ELF-1 (cell line): ENCODE results near the gene CASP8.

Experiments used
- DNase-seq: peaks from one replicate; pipeline ENCODE4 v3.0.0-alpha.2; 2016; ENCODE audit warnings: low read depth, low spot score

Gene CASP8

DNA sequence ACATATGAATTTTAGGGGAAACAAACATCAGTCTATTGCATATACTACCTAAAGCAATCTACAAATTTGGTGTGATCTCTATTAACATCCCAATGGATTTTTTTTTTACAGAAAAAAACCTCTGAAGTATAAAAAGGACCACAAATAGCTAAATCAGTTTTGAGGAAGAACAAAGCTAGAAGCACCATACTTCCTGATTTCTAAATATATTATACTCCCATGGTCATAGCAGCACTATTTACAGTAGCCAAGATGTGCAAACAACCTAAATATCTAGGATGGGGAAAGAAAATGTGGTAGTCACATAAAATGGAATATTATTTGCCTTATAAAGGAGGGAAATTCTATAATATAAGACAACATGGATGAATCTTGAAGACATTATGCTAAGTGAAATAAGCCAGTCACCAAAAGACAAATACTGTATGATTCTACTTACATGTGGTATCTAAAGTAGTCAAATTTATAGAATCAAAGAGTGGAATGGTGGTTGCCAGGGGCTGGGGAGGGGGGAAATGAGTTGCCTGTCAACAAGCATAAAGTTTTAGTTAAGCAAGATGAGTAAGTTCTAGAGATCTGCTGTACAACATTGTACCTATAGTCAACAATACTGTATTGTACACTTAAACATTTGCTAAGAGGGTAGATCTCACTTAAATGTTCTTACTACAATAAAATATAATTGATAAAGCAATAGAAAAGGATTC, 17.6 kb upstream of the CASP8 start:
- DNase-seq, result no peak

DNA sequence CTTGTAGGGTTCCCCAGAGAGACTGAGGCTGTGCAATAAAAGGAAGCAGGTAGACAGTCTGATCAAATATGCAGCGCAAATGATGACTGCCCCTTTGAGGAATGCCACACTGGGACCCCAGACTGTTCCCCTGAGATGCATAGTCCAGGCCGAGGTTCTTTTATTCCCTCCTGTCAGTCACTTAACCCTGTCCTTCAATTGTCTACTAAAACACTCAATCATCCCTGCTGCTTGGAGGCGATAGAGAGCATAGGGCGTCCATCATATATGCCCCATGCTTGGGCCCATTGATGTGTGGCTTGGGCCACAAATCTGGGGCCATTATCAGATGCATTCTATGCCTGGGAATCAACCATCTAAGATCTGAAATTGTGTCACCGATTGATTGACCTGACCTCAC, 15.5 kb upstream of the CASP8 start:
- DNase-seq, result no peak

DNA sequence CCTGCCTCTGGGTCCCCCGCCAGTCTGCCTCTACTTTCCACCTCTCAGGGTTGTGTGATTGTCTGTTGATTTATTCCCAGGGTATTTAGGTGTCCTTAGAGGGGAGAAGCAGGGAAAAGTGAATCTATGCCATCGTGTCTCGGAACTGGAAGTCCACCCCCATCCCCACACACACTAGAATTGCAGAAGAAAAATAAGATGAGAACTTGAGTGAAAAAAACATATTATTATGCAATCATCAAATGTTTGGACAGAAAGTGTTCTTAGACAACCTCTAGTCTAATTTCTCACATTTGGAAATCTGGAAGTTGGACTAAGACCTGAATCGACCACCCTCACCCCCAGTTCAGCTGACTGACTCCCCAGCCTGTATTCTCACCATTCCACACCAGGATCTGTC, 14.1 kb upstream of the CASP8 start:
- no peak for DNase-seq

DNA sequence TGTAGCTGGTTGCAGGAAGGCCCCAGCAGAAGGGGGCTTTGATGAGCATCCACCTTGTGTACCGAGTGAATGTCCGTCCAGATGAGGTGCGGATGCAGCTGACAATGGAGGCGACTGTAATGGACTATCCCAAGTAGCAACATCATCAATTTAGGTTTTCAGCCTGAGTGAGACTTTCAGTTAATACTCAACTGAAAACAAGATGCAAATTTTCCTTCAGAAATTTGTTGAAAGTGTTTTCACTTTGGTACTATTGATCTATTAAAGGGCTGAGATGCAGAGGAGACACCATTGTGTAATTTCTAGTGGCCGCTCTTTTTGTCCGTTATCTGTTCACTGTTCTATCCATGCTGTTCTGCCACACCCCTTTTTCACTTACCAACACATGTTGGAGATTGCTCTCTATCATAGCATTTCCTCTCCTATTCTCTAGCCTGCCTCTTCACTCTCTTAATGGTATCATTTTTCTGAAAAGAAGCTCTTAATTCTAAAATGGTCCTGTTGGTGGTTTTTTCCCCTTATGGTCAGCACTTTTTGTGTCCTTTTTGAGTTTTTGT, 12.0 kb upstream of the CASP8 start:
- DNase-seq, result no peak

DNA sequence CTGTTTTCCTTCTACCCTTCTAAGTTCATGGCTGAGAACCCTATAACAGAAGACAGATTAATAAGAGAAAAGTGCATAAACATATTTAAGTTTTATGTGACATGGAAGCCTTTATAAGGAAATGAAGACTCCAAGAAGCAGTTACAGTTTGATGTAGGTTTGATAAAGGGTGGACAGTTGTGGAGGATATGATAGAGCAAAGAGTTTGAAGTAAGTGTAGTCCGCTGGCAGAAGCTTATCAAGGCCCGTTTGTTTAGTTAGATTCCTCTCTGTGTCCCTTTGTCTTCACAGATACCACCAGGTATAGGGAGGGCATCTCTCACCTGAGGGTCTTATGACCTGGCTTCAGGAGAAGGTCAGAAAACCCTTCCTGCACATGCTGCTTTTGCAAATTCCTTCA, 10.4 kb upstream of the CASP8 start:
- DNase-seq, result no peak

DNA sequence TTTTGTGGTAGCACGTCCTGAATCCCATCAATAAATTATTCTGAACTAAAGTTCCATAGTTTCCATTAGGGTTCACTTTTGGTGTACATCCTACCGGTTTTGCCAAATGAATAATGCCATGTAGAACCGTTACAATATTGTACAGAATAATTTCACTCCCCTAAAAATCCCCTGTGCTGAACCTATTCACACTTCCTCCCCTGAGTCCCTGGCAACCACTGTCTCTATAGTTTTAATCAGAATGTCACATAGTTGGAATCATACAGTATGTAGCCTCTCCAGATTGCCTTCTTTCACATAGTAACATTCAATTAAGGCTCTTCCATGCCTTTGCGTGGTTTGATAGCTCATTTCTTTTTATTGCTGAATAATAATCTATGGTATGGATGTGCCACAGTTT, 9.6 kb upstream of the CASP8 start:
- DNase-seq, result no peak

DNA sequence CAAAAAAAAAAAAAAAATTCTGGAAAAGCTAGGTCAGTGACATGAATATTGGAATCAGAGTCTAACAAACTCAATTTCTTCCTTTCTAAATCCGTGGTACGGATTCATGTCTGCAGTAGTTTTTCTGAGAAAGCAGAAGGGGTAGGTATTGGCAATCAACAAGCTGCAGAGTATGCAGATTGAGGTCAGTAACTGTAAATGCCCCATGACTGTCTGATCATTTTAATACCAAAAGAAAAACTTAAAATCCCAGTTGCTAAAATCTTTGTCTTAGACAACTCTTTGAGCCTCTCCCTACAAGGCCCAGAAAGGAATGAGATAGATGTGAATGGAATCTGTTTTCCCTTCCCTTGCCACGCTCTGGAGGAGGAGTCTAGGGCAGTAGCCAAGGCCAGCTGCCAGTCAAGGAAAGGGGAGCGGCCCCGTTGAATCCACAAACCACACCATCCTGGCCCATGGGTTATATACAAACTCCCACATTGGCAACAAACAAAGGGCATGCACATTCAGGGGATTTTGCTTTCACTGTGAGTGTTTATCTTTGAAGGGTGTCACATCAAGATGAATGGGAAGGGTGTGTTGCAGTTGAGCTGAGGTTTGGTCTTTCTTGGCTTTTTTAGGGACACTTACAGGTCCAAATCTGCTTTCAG, 6.1 kb upstream of the CASP8 start:
- peak; percentile 80 for DNase-seq

DNA sequence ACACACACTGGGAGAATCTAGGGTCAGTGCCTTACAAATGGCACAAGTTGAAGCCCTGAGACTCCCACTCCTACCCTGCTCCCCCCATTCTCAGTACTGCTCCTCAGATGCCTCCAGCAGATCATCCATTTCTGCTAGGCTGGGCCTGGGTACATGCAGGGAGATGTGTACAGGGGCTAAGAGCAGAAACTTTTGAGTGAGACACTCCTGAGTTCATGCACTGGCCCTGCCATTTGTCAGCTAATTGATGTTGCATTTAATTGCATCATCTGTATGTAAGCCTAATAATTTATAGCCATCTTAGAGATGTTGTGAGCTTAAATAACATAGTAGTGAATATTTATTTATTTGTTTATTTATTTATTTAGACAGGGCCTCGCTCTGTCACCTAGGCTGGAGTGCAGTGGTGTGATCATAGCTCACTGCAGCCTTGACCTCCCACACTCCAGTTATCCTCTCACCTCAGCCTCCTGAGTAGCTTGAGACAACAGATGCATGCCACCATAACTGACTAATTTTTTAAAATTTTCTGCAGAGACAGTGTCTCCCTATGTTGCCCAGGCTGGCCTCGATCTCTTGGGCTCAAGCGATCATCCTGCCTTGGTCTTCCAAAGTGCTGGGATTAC, 4.8 kb upstream of the CASP8 start:
- DNase-seq, result no peak

DNA sequence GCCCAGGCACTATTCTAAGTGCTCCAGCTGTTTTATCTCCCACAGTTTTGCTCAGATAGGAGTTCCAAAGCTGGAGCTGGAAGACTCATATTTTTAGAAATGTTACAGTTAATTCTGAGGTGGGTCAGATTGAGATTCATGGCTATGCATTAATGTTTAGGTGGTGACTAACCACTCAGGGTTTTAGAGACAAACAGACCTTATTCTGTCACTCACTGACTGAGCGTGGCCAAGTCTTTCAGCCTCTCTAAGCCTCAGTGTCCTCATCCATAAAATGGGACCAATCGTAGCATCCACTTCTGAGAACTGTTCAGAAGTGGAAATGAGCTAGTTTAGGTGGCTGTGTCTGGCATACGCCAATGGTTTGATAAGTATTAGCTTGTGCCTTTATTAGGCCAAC, 4.3 kb upstream of the CASP8 start:
- DNase-seq, result no peak

DNA sequence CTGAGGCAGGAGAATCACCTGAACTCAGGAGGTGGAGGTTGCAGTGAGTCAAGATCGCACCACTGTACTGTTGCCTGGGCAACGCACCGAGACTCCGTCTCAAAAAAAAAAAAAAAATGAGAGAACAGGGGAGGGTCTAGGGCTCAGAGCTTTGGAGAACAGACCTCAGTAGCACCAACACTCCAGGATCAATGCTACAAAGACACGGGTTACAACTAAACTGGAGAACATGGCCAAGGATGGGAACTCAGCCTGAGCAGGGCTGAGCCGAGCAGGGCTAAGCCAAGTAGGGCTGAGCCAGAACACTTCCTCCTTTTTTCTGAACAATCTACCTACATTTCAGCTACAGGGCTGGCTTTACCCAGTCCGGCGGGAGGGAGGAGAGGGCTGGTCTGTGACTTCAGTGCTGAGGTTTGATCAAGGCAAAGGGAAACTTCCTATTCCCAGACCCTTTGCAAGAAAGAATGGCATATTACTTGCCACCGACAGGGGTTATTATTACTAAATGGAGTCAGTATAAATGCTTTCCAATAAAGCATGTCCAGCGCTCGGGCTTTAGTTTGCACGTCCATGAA, 2.9 kb upstream of the CASP8 start:
- peak; percentile 56 for DNase-seq

DNA sequence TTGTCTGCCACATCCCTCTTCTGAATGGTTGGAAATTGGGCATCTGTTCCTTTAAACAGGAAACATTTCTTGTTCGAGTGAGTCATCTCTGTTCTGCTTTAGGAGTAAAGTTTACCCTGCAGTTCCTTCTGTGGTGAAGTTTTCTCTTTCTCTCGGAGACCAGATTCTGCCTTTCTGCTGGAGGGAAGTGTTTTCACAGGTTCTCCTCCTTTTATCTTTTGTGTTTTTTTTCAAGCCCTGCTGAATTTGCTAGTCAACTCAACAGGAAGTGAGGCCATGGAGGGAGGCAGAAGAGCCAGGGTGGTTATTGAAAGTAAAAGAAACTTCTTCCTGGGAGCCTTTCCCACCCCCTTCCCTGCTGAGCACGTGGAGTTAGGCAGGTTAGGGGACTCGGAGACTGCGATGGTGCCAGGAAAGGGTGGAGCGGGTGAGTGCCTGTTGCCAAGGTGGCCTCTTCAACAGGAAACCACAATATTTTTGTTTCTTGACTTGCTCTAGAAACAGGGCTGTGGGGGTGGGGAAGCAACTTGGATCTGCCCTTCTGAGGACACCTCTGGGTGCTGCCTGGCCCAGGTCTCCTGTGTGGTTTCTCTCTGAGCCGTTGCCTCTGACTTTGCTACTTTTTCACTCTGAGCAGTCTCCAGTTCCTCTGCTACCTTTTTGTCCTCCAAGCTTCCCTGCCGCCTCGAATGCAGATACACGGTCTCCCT, 2.2 kb upstream of the CASP8 start:
- DNase-seq, result peak; percentile 65

DNA sequence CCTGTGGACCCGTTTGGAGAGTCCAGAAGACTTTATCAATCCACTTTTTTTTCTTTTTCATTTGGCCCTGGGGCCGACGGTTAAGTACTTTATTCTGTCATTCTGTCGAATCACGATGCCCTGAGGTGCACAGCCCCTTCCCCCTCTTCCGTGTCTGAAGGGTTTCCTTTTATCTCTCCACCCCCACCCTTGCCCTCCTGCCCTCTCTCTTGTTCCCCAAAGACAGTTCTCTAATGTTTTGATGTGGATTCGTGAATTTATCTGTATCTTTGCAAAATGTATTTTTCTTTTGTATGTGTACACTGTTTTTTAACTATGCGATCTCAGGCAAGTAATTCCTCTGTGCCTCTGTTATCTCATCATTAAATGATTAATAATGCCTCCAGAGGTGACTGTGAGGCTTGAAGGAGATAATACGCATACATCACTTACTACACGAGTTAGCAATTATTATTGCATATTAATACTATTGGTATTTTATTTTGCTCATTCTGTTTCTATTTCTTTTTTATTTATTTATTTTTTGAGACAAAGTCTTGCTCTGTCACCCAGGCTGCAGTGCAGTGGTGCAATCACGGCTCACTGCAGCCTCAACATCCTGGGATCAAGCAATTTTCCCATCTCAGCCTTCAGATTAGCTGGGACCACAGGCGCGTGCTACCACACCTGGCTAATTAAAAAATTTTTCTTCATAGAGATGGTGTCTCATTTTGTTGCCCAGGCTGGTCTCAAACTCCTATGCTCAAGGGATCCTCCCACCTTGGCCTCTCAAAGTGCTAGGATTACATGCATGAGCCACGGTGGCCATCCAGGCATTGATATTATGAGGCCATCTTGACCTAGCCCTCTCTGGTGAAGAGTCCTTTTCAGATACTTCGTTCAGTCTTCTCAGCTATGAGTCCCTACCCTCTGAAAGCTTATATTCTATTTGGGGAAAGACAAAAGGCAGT, 1.4 kb upstream of the CASP8 start:
- DNase-seq, result no peak

DNA sequence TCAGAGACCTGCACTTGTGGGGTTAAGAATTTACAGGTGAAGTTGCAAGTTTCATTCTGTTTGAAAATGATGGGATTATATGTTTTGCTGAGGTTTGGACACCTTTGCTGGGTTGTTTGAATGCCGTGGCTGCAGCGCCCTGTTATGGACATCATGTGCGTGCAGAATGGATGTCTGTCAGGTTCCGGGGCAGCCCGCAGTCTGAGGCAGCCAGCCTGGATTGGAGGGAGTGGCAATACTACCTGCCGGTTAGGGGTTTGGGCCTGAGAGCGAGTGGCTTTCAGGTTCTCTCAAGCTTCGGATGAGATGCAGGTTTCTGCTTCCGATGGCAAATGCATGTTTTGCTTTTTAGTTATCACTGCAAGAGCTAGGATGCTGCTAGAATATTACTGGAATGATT, 1.1 kb downstream of the CASP8 start:
- no peak for DNase-seq

DNA sequence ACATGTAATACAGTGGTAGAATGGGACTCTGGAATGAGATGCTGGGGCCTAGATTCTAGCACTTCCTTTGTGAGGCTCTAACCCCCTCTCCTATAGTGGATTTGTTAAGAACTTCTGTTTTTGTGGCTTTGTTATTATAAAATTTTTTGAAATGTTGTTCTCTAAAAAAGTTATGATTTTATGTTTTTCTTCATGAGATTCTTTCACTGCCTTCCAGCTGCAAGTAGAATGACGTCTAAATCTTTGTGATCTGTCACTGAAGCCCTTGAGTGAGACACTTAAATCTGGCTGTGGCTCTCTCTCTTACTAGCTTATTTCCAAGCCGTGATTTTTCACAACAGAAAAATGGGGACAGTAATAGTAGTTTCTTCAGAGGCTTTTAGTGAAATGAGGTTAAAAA, 1.6 kb downstream of the CASP8 start:
- no peak for DNase-seq

DNA sequence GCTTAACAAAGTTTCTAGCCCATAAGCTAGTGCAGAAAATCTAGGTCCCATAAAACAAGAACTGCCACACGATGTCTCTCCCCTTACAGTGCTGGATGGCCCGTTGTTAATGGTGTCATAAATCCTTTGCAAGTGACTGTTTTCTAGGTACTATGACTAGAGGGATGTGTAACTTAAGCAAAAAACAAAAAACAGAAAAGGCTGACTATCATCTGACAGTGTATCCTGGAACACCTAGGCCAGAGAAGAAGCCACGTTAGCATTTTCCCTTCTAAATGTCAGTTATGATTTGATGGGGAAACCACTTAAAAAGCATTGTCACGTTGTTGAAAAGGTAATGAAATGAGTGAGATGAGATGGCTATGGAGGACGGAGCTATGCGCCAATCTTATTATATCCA, 2.4 kb downstream of the CASP8 start:
- DNase-seq, result no peak

DNA sequence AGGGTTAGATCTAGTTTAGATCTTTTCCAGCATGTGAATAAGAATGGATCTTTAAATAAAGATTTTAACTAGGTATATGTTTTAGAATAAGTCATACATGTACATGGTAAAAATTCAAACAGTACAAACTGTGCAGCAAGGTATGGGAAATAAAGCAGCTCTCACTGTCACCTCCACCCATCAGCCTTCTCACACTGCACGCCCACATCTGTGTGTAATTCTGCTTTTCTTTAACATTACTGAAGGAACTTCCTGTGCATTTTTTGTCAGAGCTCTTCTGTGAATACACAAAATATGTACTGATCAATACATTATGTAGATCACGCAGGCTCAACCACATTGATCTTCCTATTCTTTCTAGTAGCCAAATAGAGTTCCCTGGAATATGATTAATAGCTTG, 3.4 kb downstream of the CASP8 start:
- DNase-seq, result no peak

DNA sequence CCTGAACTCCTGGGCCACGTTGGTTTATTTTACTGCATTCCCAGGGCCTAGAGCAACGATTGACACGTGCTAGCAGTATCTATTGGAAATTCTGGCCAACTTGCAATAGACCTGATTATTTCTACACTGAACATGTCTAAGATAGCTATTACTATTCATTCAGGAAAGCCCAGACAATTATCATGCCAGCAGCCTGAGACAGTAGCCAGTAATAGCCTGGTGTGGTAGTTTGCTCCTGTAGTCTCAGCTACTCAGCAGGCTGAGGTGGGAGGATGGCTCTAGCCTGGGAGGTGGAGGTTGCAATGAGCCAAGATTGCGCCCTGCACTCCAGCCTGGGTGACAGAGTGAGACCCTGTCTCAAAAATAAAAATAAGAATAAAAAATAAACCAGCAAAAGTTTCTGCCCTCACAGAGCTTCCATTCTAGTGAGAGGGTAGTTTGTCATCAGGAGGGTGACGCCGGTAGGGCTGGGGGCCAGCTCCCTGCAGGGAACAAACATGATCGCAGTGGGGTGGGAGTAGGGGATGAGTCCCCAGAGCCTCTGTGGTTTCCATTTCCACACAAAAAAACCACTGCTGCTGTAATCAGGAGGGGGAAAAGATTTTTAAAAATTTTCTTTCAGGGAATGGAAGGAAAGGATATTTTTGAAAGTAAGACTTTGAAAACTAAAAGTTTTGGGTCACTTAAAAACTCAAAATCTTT, 4.3 kb downstream of the CASP8 start:
- DNase-seq, result no peak

DNA sequence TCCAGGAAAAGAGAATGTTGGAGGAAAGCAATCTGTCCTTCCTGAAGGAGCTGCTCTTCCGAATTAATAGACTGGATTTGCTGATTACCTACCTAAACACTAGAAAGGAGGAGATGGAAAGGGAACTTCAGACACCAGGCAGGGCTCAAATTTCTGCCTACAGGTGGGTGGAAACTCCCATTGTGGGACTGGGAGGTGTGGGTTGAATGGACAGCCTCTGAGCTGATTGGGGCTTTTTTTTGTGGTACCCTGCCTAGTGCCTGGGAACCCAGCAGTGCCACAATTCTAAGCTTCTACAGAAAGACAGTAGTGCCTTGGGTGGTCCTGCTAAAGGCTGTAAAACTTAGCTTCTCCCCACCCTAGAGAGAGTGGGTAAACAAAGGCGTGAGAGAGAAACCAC, 6.3 kb downstream of the CASP8 start:
- DNase-seq, result no peak

DNA sequence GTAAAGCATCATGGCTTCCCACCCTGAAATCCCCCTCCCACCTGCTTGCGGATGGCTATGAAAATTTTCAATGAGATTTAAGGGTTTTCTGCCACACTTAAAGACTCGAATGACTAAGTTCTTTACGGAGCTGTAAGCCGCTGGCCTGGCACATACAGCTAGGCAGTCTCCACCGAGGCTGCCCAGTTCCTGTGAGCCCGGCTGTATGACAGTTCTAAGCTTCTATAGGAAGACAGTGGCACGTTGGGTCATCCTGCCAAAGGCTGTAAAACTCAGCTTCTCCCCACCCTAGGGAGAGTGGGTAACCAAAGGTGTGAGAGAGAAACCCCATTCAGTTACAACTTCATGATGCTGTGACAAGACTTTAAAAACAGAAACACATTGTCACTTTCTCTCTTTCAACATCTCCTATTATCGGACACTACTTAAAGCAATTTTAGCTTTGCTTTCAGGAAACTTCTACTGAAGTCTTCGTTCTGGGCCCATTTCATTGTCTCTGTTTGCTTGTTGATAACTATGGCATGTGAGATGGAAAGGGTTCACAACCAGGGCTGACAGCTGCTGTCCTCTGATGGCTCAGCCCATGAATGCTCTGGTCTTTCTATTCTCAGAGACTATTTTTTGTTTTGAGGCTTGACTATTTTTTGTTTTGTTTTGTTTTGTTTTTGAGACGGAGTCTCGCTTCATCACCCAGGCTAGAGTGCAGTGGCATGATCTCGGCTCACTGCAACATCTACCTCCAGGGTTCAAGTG, 7.1 kb downstream of the CASP8 start:
- no peak for DNase-seq
